Endothelial cell of umbilical vein (primary cell): Measurements from ENCODE around the gene NRK. TPM values are rescaled to one million over a fixed set of nuclear protein-coding genes. Genes with fewer than 3 reads are reported as not detected.
A peak's percentile ranks its signal among the peaks of the same experiment; 100 is the strongest.

Experiments
- BruUV-seq: library from RNA; stranded (reverse); fragments of 400-500 nt; replicated peaks from 2 replicates; lab custom pipeline; 2021; lab: Mats Ljungman, UMichigan
- CTCF ChIA-PET: fragments of 300-600, 350-600 bp; sonication (Branson Sonifier 250); formaldehyde crosslinking; loops from one replicate; lab custom pipeline; 2021; ENCODE audit warnings: antibody characterized with exemption, inconsistent platforms; lab: Charles Lee
- POLR2A ChIA-PET: fragments of 300-600, 350-600 bp; sonication (Branson Sonifier 250); formaldehyde crosslinking; loops from one replicate; lab custom pipeline; 2021; ENCODE audit warnings: antibody characterized with exemption, inconsistent platforms; lab: Charles Lee
- DNase-seq: peaks from one replicate; pipeline ENCODE4 v3.0.0-alpha.2; 2011; ENCODE audit warnings: low read depth, low spot score
- FAIRE-seq: peaks from 2 replicates; lab custom pipeline; 2011; peaks lifted over from hg19 to GRCh38; lab: Jason Lieb, UNC
- H2AFZ ChIP-seq: 2 replicates; pipeline ENCODE4 v1.6.0; 2012; ENCODE audit warnings: low read depth, low read length, control low read depth, inconsistent platforms
- H3K27ac ChIP-seq: 2 replicates; pipeline ENCODE4 v1.5.1; 2011; ENCODE audit warnings: low read depth, mild to moderate bottlenecking, control low read depth, low read length, moderate library complexity; ENCODE audit not compliant: insufficient read depth
- H3K27me3 ChIP-seq, 2 experiments: 2 replicates each; pipeline versions ENCODE4 v1.6.0 to v1.6.1; 2011; ENCODE audit warnings: low read length in 2 of 2, mixed read lengths in 1 of 2; ENCODE audit not compliant: control insufficient read depth in 2 of 2, insufficient read depth in 2 of 2
- H3K36me3 ChIP-seq, 2 experiments: 2 replicates in 1 of 2; 3 replicates in 1 of 2; pipeline ENCODE4 v1.5.1; 2011; ENCODE audit warnings: low read length in 2 of 2, mild to moderate bottlenecking in 1 of 2, moderate library complexity in 1 of 2; ENCODE audit not compliant: control insufficient read depth in 2 of 2, insufficient read depth in 2 of 2; ENCODE audit errors: extremely low read depth in 1 of 2
- H3K4me1 ChIP-seq: 3 replicates; pipeline ENCODE4 v1.5.1; 2011; ENCODE audit warnings: mild to moderate bottlenecking, low read length; ENCODE audit not compliant: control insufficient read depth, insufficient read depth; ENCODE audit errors: extremely low read depth
- H3K4me2 ChIP-seq: 2 replicates; pipeline ENCODE4 v1.6.1; 2011; ENCODE audit warnings: low read length, control low read depth, mixed read lengths; ENCODE audit not compliant: insufficient read depth
- H3K4me3 ChIP-seq, 3 experiments: fragments of 200-600 bp in 1 of 3; sonication (generic), shearing (Covaris generic) in 1 of 3; replicated peaks in 1 of 3; 2 replicates each; pipeline ENCODE4 v1.5.1; 2011 to 2016; ENCODE audit warnings: control low read depth in 3 of 3, low read length in 3 of 3, mild to moderate bottlenecking in 2 of 3, inconsistent platforms in 1 of 3, low read depth in 1 of 3, moderate library complexity in 1 of 3; ENCODE audit not compliant: insufficient read depth in 1 of 3
- H3K79me2 ChIP-seq: 2 replicates; pipeline ENCODE4 v1.6.0; 2012; ENCODE audit warnings: low read length, inconsistent platforms; ENCODE audit not compliant: control insufficient read depth, insufficient read depth
- H3K9ac ChIP-seq: replicated peaks from 2 replicates; pipeline ENCODE3; 2011; ENCODE audit warnings: low read length, control low read depth; ENCODE audit not compliant: insufficient read depth; ENCODE audit errors: extremely low read depth
- H3K9me1 ChIP-seq: replicated peaks from 3 replicates; pipeline ENCODE4 v1.6.0; 2011; ENCODE audit warnings: mild to moderate bottlenecking, low read length; ENCODE audit not compliant: control insufficient read depth, insufficient read depth; ENCODE audit errors: extremely low read depth
- H3K9me3 ChIP-seq: replicated peaks from 2 replicates; pipeline ENCODE4 v1.5.1; 2012; ENCODE audit warnings: low read length, inconsistent platforms; ENCODE audit not compliant: control insufficient read depth, insufficient read depth
- H4K20me1 ChIP-seq: replicated peaks from 2 replicates; pipeline ENCODE3; 2011; ENCODE audit warnings: mild to moderate bottlenecking, low read length; ENCODE audit not compliant: control insufficient read depth, insufficient read depth; ENCODE audit errors: extremely low read depth
- EZH2 ChIP-seq: IDR thresholded peaks from 2 replicates; pipeline ENCODE4 v1.6.1; 2012; ENCODE audit warnings: borderline replicate concordance, low read depth, mild to moderate bottlenecking, moderate library complexity, low read length, inconsistent platforms; ENCODE audit not compliant: severe bottlenecking
- FOS ChIP-seq: IDR thresholded peaks from 2 replicates; pipeline ENCODE4 v1.6.1; 2011; ENCODE audit warnings: mild to moderate bottlenecking, low read length, moderate library complexity, borderline replicate concordance; ENCODE audit not compliant: insufficient read depth
- GATA2 ChIP-seq: IDR thresholded peaks from 2 replicates; pipeline ENCODE4 v1.7.0; 2011; ENCODE audit warnings: low read depth, mild to moderate bottlenecking, moderate library complexity, mixed read lengths, low read length; ENCODE audit not compliant: insufficient read length, insufficient read depth
- JUN ChIP-seq: IDR thresholded peaks from 2 replicates; pipeline ENCODE4 v1.6.1; 2011; ENCODE audit warnings: borderline replicate concordance, low read depth; ENCODE audit not compliant: insufficient read length, insufficient read depth
- MAX ChIP-seq: IDR thresholded peaks from 2 replicates; pipeline ENCODE4 v1.6.1; 2011; ENCODE audit not compliant: insufficient read depth, insufficient read length
- MYC ChIP-seq: IDR thresholded peaks from one replicate; pipeline ENCODE4 v1.6.1; 2011; ENCODE audit warnings: mild to moderate bottlenecking, low read depth, low read length
- POLR2A ChIP-seq: IDR thresholded peaks from 2 replicates; pipeline ENCODE4 v1.6.1; 2012; ENCODE audit warnings: low read depth, mild to moderate bottlenecking, control low read depth, low read length
- POLR2AphosphoS5 ChIP-seq: IDR thresholded peaks from 2 replicates; pipeline ENCODE4 v1.6.1; 2012; ENCODE audit warnings: low read depth, mild to moderate bottlenecking, control low read depth, low read length, moderate library complexity; ENCODE audit not compliant: insufficient read depth
- dilution Hi-C: fragments of 300-500 bp; cut with MboI; formaldehyde crosslinking; loops from one replicate; pipeline ENCODE4 v1.15.0; 2019; ENCODE audit warnings: low sequenced_read_pairs; ENCODE audit not compliant: extremely low pct_ligation_motif_present
- intact Hi-C: fragments of 100-400 bp; cut with micrococcal nuclease; formaldehyde crosslinking; loops from one replicate; pipeline ENCODE4 v1.10.0; 2022
- polyA plus RNA-seq, 4 experiments: library from polyadenylated mRNA; depleted of rRNA in 3 of 4; stranded (reverse) in 3 of 4; unstranded in 1 of 4; fragments of >200 nt; gene quantifications; 2 replicates each; pipeline versions ENCODE4 v1.2.1 to v1.2.3, GENCODE V29; 2011 to 2012; ENCODE audit warnings: missing spikeins in 1 of 4
- total RNA-seq: library from RNA; stranded (reverse); gene quantifications from 2 replicates; pipeline ENCODE4 v1.2.3, GENCODE V29; 2021
- TF ChIP-seq, protein P1 (sequence below), 2 donors: IDR thresholded peaks; 1 replicate in 1 of 2; 2 replicates in 1 of 2; pipeline ENCODE4 v1.5.1; 2011; ENCODE audit warnings: low read length in 2 of 2, mild to moderate bottlenecking in 2 of 2, moderate library complexity in 2 of 2, control low read depth in 1 of 2, inconsistent platforms in 1 of 2, low read depth in 1 of 2; ENCODE audit not compliant: insufficient read depth in 1 of 2; ENCODE audit errors: extremely low read depth in 1 of 2

The NRK gene
- total and polyA plus RNA-seq, 2 donors (not counting 3 experiments of a cell fraction or from before 2014, with no cell fraction given): 1.3 to 3.1 TPM

DNA sequence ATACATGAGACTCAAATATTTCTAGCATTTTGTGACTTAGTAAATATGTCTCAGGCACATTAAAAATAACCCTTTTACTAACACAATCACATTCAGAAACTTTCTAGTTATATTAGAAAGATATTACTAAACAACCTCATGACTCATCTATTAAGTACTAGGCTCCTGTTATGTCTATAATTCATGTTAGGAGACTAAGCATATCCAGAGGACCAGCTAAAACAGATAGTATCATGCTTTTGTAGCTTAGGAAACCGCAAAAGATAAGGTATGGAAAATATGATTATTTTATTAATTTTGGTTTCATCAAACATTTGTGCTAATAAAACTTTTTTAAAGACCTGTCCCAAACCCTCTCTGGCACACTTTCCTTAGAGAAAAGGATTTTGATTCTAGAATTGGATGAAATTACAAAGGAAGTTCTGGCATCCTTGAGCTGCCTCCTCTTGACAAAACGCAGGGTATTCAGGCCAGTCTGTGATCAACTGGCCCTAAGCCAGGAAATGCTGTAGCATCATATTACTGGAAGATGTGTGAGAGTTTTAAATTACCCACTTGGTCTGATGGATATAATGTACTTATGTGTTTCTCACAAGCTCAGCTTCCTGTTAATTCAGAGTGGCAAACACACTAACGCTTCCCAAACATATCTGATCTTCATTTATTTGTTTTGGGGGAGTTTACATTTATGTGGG lies 60.4 kb downstream of the NRK start:
- H3K79me2 ChIP-seq: no peaks in the 10 kb centered on the region
- H3K9me3 ChIP-seq: no peaks in the 10 kb centered on the region
- H3K27ac ChIP-seq: no peak overlapping the region
- H3K27me3 ChIP-seq: no peaks in the 10 kb centered on the region
- FAIRE-seq: no peak
- H3K9ac ChIP-seq: no peak overlapping the region
- no peaks in the 10 kb centered on the region for H4K20me1 ChIP-seq
- dilution Hi-C loops: no loop called here
- H3K4me3 ChIP-seq: no peak overlapping the region
- intact Hi-C loops: loop anchor here (10.0 kb wide), 1 partner anchor 108 kb away; no protein-coding TSS in a partner anchor
- CTCF ChIA-PET: no interaction called here
- no peak overlapping the region for H2AFZ ChIP-seq
- POLR2A ChIA-PET: no interaction called here
- no peak overlapping the region for H3K4me2 ChIP-seq
- H3K36me3 ChIP-seq: no peaks in the 10 kb centered on the region
- peak; percentile 42 for TF ChIP-seq GATA2
- TF ChIP-seq JUN: no peak
- no peak for TF ChIP-seq MAX
- no peak for TF ChIP-seq POLR2AphosphoS5
- TF ChIP-seq FOS: no peak
- no TSS peak for BruUV-seq
- H3K4me1 ChIP-seq: peaks cover 3% of the 10 kb centered on the region
- peak; percentile 27 for DNase-seq
- H3K9me1 ChIP-seq: no peaks in the 10 kb centered on the region

- POLR2A ChIA-PET: no interaction called here
- BruUV-seq: no TSS peak
- Histone ChIP-seq H3K9me1 (no peaks in the 10 kb centered on the region), H4K20me1 (no peaks in the 10 kb centered on the region), H3K36me3 (no peaks in the 10 kb centered on the region), H3K79me2 (no peaks in the 10 kb centered on the region), H3K4me2 (no peak overlapping the region), H3K9ac (no peak overlapping the region), H3K9me3 (no peaks in the 10 kb centered on the region), H3K27ac (no peak overlapping the region), H3K27me3 (no peaks in the 10 kb centered on the region), H2AFZ (no peak overlapping the region), H3K4me3 (no peak overlapping the region), H3K4me1 (no peaks in the 10 kb centered on the region)
- FAIRE-seq: no peak
- no peak for DNase-seq
- CTCF ChIA-PET: interaction anchor here (1.2 kb wide), 1 partner anchor 8 kb away, joined by 3 read pairs; no protein-coding TSS in a partner anchor
- TF ChIP-seq POLR2AphosphoS5 (no peak), EZH2 (no peak), GATA2 (no peak), JUN (no peak), MAX (no peak), POLR2A (no peak), FOS (no peak), MYC (no peak)
- TF ChIP-seq, protein P1, sequence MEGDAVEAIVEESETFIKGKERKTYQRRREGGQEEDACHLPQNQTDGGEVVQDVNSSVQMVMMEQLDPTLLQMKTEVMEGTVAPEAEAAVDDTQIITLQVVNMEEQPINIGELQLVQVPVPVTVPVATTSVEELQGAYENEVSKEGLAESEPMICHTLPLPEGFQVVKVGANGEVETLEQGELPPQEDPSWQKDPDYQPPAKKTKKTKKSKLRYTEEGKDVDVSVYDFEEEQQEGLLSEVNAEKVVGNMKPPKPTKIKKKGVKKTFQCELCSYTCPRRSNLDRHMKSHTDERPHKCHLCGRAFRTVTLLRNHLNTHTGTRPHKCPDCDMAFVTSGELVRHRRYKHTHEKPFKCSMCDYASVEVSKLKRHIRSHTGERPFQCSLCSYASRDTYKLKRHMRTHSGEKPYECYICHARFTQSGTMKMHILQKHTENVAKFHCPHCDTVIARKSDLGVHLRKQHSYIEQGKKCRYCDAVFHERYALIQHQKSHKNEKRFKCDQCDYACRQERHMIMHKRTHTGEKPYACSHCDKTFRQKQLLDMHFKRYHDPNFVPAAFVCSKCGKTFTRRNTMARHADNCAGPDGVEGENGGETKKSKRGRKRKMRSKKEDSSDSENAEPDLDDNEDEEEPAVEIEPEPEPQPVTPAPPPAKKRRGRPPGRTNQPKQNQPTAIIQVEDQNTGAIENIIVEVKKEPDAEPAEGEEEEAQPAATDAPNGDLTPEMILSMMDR (IDR thresholded peaks at IDR 0.05; ENCODE audit: extremely low read depth in 1 of 2, insufficient read depth in 1 of 2, low read depth in 1 of 2, low read length in 2 of 2): no peak
- intact Hi-C loops (no loop called here), dilution Hi-C loops (no loop called here)
Measured at GRCh38 chrX:105894721-105895120, 72.4 kb downstream of the NRK start.
